Measurements from ENCODE around the gene RGS19.

- TF ChIP-seq, protein P1, sequence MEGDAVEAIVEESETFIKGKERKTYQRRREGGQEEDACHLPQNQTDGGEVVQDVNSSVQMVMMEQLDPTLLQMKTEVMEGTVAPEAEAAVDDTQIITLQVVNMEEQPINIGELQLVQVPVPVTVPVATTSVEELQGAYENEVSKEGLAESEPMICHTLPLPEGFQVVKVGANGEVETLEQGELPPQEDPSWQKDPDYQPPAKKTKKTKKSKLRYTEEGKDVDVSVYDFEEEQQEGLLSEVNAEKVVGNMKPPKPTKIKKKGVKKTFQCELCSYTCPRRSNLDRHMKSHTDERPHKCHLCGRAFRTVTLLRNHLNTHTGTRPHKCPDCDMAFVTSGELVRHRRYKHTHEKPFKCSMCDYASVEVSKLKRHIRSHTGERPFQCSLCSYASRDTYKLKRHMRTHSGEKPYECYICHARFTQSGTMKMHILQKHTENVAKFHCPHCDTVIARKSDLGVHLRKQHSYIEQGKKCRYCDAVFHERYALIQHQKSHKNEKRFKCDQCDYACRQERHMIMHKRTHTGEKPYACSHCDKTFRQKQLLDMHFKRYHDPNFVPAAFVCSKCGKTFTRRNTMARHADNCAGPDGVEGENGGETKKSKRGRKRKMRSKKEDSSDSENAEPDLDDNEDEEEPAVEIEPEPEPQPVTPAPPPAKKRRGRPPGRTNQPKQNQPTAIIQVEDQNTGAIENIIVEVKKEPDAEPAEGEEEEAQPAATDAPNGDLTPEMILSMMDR (IDR thresholded peaks at IDR 0.05) = no peak
- TF ChIP-seq ZFX (IDR thresholded peaks at IDR 0.05; ENCODE audit: borderline replicate concordance) = no peak
These were observed 35.5 kb downstream of the RGS19 start for GRCh38 chr20:64043768-64044167.
